Activated naive CD8-positive, alpha-beta T cell treated with anti-CD3 and anti-CD28 coated beads, Interleukin-2, amount 10 ng/mL, durations not matched to agents 7 days and 5 days (primary cell): ENCODE data around the gene PDE4D. TPM values are rescaled to one million over a fixed set of nuclear protein-coding genes. Genes with fewer than 3 reads are reported as not detected.
A peak's percentile ranks its signal among the peaks of the same experiment; 100 is the strongest.

Source experiments
- ATAC-seq: fragments of 150-1000 bp; cut with Tn5 transposase; one replicate; pipeline ENCODE4 v1.10.0; 2021; ENCODE audit warnings: low read depth, moderate library complexity
- POLR2A ChIA-PET: fragments of 350-600 bp; sonication (Branson Sonifier 250); formaldehyde crosslinking; loops from one replicate; lab custom pipeline; 2021; ENCODE audit warnings: antibody characterized with exemption; lab: Charles Lee
- DNase-seq: peaks from one replicate; pipeline ENCODE4 v3.0.0; 2021
- H3K27ac Mint-ChIP-seq: one replicate; pipeline ENCODE4 v1.8.0; 2022; ENCODE audit warnings: mild to moderate bottlenecking, mixed read lengths
- H3K27me3 Mint-ChIP-seq: one replicate; pipeline ENCODE4 v1.8.0; 2022; ENCODE audit warnings: mild to moderate bottlenecking, moderate library complexity, mixed read lengths
- H3K36me3 Mint-ChIP-seq: one replicate; pipeline ENCODE4 v1.8.0; 2021; ENCODE audit warnings: mild to moderate bottlenecking, mixed read lengths
- H3K4me1 Mint-ChIP-seq: one replicate; pipeline ENCODE4 v1.8.0; 2021; ENCODE audit warnings: mixed read lengths
- H3K4me3 Mint-ChIP-seq: one replicate; pipeline ENCODE4 v1.8.0; 2022; ENCODE audit warnings: mild to moderate bottlenecking, moderate library complexity, mixed read lengths
- H3K9me3 Mint-ChIP-seq: one replicate; pipeline ENCODE4 v1.8.0; 2021; ENCODE audit warnings: mixed read lengths
- total RNA-seq, 2 experiments: library from RNA; stranded (reverse); gene quantifications; one replicate each; pipeline ENCODE4 v1.2.3, GENCODE V29; 2021

Gene PDE4D
- total RNA-seq, 2 experiments from 2014 or later = 65.1 to 67.1 TPM

GRCh38 chr5:59130431-59130830 lies 763.1 kb downstream of the PDE4D start:
- Mint-ChIP-seq H3K9me3 (peaks cover 3% of the 10 kb centered on the region), H3K4me1 (peaks cover 49% of the 10 kb centered on the region), H3K27me3 (no peaks in the 10 kb centered on the region), H3K27ac (peak overlapping the region; percentile 12), H3K36me3 (peaks cover 8% of the 10 kb centered on the region), H3K4me3 (no peak overlapping the region)
- no peak for DNase-seq
- ATAC-seq = no peak
- POLR2A ChIA-PET = interaction anchor here (0.7 kb wide), 1 partner anchor 91 kb away, joined by 4 read pairs; no protein-coding TSS in a partner anchor

GRCh38 chr5:59128646-59129290 lies 764.8 kb downstream of the PDE4D start:
- H3K9me3 Mint-ChIP-seq = peaks cover under 1% of the 10 kb centered on the region
- peak overlapping the region; percentile 4 for H3K27ac Mint-ChIP-seq
- peaks cover 5% of the 10 kb centered on the region for H3K36me3 Mint-ChIP-seq
- ATAC-seq (no peak), DNase-seq (no peak)
- no peaks in the 10 kb centered on the region for H3K27me3 Mint-ChIP-seq
- POLR2A ChIA-PET = interaction anchor here (0.6 to 3.7 kb wide), 8 partner anchors 9 to 93 kb away, joined by 3 to 68 read pairs (median 5); no protein-coding TSS in a partner anchor
- H3K4me1 Mint-ChIP-seq = peaks cover 39% of the 10 kb centered on the region
- H3K4me3 Mint-ChIP-seq = no peak overlapping the region

GRCh38 chr5:59126708-59127573 lies 766.6 kb downstream of the PDE4D start:
- Mint-ChIP-seq H3K27me3 (no peaks in the 10 kb centered on the region), H3K4me1 (peaks cover 30% of the 10 kb centered on the region), H3K27ac (no peak overlapping the region), H3K4me3 (no peak overlapping the region), H3K36me3 (peaks cover 3% of the 10 kb centered on the region), H3K9me3 (no peaks in the 10 kb centered on the region)
- POLR2A ChIA-PET = interaction anchor here (0.9 to 3.7 kb wide), 9 partner anchors 11 to 91 kb away, joined by 3 to 68 read pairs (median 5); no protein-coding TSS in a partner anchor
- ATAC-seq (peak; percentile 13), DNase-seq (peak; percentile 55)

- Mint-ChIP-seq H3K9me3 (no peaks in the 10 kb centered on the region), H3K27me3 (no peaks in the 10 kb centered on the region), H3K4me1 (peaks cover 24% of the 10 kb centered on the region), H3K36me3 (peaks cover 5% of the 10 kb centered on the region), H3K4me3 (no peak overlapping the region), H3K27ac (no peak overlapping the region)
- no peak for DNase-seq
- no peak for ATAC-seq
- POLR2A ChIA-PET = interaction anchor here (2.0 to 3.7 kb wide), 4 partner anchors 26 to 90 kb away, joined by 5 to 68 read pairs (median 30); no protein-coding TSS in a partner anchor
These were observed 767.4 kb downstream of the PDE4D start for GRCh38 chr5:59126016-59126707.

GRCh38 chr5:59125011-59125961 lies 768.2 kb downstream of the PDE4D start:
- H3K36me3 Mint-ChIP-seq = peaks cover 12% of the 10 kb centered on the region
- no peak overlapping the region for H3K4me3 Mint-ChIP-seq
- no peaks in the 10 kb centered on the region for H3K27me3 Mint-ChIP-seq
- POLR2A ChIA-PET = interaction anchor here (0.6 to 3.3 kb wide), 10 partner anchors 11 to 90 kb away, joined by 3 to 64 read pairs (median 8); no protein-coding TSS in a partner anchor
- peaks cover 2% of the 10 kb centered on the region for H3K9me3 Mint-ChIP-seq
- H3K4me1 Mint-ChIP-seq = peaks cover 24% of the 10 kb centered on the region
- ATAC-seq (peak; percentile 14), DNase-seq (no peak)
- H3K27ac Mint-ChIP-seq = no peak overlapping the region

- Mint-ChIP-seq H3K27me3 (no peaks in the 10 kb centered on the region), H3K4me3 (no peak overlapping the region), H3K9me3 (peaks cover 5% of the 10 kb centered on the region), H3K36me3 (peaks cover 16% of the 10 kb centered on the region), H3K27ac (no peak overlapping the region), H3K4me1 (peaks cover 17% of the 10 kb centered on the region)
- POLR2A ChIA-PET = interaction anchor here (1.1 to 3.3 kb wide), 12 partner anchors 9 to 88 kb away, joined by 3 to 64 read pairs (median 8); no protein-coding TSS in a partner anchor
- ATAC-seq (peak; percentile 38), DNase-seq (no peak)
These were observed 769.6 kb downstream of the PDE4D start for GRCh38 chr5:59123595-59124561.

- Mint-ChIP-seq H3K4me1 (peaks cover 14% of the 10 kb centered on the region), H3K36me3 (peaks cover 21% of the 10 kb centered on the region), H3K27ac (no peak overlapping the region), H3K4me3 (no peak overlapping the region), H3K27me3 (no peaks in the 10 kb centered on the region), H3K9me3 (peaks cover 7% of the 10 kb centered on the region)
- POLR2A ChIA-PET = no interaction called here
- ATAC-seq (no peak), DNase-seq (no peak)
These were observed 774.0 kb downstream of the PDE4D start for GRCh38 chr5:59119480-59119879.

- Mint-ChIP-seq H3K27ac (no peak overlapping the region), H3K27me3 (no peaks in the 10 kb centered on the region), H3K4me1 (peaks cover 15% of the 10 kb centered on the region), H3K9me3 (peaks cover 8% of the 10 kb centered on the region), H3K4me3 (no peak overlapping the region), H3K36me3 (peaks cover 21% of the 10 kb centered on the region)
- POLR2A ChIA-PET = interaction anchor here (0.6 kb wide), 1 partner anchor 72 kb away, joined by 3 read pairs; no protein-coding TSS in a partner anchor
- DNase-seq = no peak
- no peak for ATAC-seq
These were observed 776.2 kb downstream of the PDE4D start for GRCh38 chr5:59117320-59117719.

- H3K27me3 Mint-ChIP-seq = no peaks in the 10 kb centered on the region
- H3K27ac Mint-ChIP-seq = no peak overlapping the region
- POLR2A ChIA-PET = no interaction called here
- peaks cover 16% of the 10 kb centered on the region for H3K36me3 Mint-ChIP-seq
- peaks cover 12% of the 10 kb centered on the region for H3K4me1 Mint-ChIP-seq
- H3K4me3 Mint-ChIP-seq = no peak overlapping the region
- no peak for DNase-seq
- no peak for ATAC-seq
- H3K9me3 Mint-ChIP-seq = peaks cover 8% of the 10 kb centered on the region
These were observed 777.2 kb downstream of the PDE4D start for GRCh38 chr5:59116231-59116865.

- H3K27ac Mint-ChIP-seq = no peak overlapping the region
- POLR2A ChIA-PET = interaction anchor here (1.3 kb wide), 1 partner anchor 17 kb away, joined by 4 read pairs; no protein-coding TSS in a partner anchor
- peaks cover 9% of the 10 kb centered on the region for H3K36me3 Mint-ChIP-seq
- H3K4me3 Mint-ChIP-seq = no peak overlapping the region
- H3K4me1 Mint-ChIP-seq = peaks cover 5% of the 10 kb centered on the region
- no peak for ATAC-seq
- peaks cover 7% of the 10 kb centered on the region for H3K9me3 Mint-ChIP-seq
- H3K27me3 Mint-ChIP-seq = no peaks in the 10 kb centered on the region
- no peak for DNase-seq
These were observed 778.2 kb downstream of the PDE4D start for GRCh38 chr5:59115345-59115744.

GRCh38 chr5:59109383-59109782 lies 784.1 kb downstream of the PDE4D start:
- Mint-ChIP-seq H3K4me3 (no peak overlapping the region), H3K36me3 (peaks cover 4% of the 10 kb centered on the region), H3K4me1 (peaks cover 15% of the 10 kb centered on the region), H3K9me3 (peaks cover 1% of the 10 kb centered on the region), H3K27ac (no peak overlapping the region), H3K27me3 (peaks cover 2% of the 10 kb centered on the region)
- DNase-seq (no peak), ATAC-seq (no peak)
- POLR2A ChIA-PET = no interaction called here
